ENCODE measurements around the gene SRP54. TPM values are rescaled to one million over a fixed set of nuclear protein-coding genes. Genes with fewer than 3 reads are reported as not detected.
"Not testable (repeated sequence)": the region's sequence is repeated elsewhere in the genome, so short reads cannot be mapped to it uniquely, and the experiment has no call there.

Gene SRP54
- total RNA-seq, 2 experiments from 2014 or later = 56.3 to 63.5 TPM

DNA sequence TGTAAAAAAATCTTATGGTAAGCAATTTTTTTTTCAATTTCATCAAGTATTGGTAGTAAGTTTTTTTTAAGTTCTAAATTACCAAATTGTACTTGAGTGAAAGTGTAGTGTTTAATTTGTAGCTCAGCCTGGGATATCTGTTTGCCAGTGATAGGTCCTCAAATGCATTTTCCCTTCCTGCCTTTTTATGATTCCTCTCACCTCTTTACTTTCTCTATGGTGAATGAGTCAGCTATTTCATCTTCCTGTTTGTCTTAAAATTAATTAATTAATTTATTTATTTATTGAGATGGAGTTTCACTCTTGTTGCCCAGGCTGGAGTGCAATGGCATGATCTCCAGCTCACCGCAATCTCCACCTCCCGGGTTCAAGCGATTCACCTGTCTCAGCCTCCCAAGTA is 10.6 kb downstream of the SRP54 start:
- CTCF ChIA-PET = interaction anchor here (1.0 kb wide), 1 partner anchor 12 kb away, joined by 3 read pairs; no protein-coding TSS in a partner anchor
- no peaks in the 10 kb centered on the region for H3K27me3 Mint-ChIP-seq
- DNase-seq = no peak
- no peak overlapping the region for H3K4me3 Mint-ChIP-seq
- no peak overlapping the region for H3K27ac Mint-ChIP-seq
- H3K36me3 Mint-ChIP-seq = peaks cover 13% of the 10 kb centered on the region
- H3K9me3 Mint-ChIP-seq (ENCODE audit: low read depth) = no peaks in the 10 kb centered on the region
- H3K4me1 Mint-ChIP-seq = peaks cover 11% of the 10 kb centered on the region
- no peak for ATAC-seq

GRCh38 chr14:34994668-34995067 is 11.9 kb downstream of the SRP54 start:
- CTCF ChIA-PET = no interaction called here
- Mint-ChIP-seq H3K27ac (no peak overlapping the region), H3K4me3 (no peak overlapping the region), H3K9me3 (ENCODE audit: low read depth) (no peaks in the 10 kb centered on the region), H3K27me3 (no peaks in the 10 kb centered on the region), H3K36me3 (peaks cover 18% of the 10 kb centered on the region), H3K4me1 (peaks cover 9% of the 10 kb centered on the region)
- DNase-seq (no peak), ATAC-seq (no peak)

GRCh38 chr14:34997762-34998161 is 15.0 kb downstream of the SRP54 start:
- DNase-seq = no peak
- H3K4me3 Mint-ChIP-seq = no peak overlapping the region
- CTCF ChIA-PET = no interaction called here
- H3K4me1 Mint-ChIP-seq = peaks cover 11% of the 10 kb centered on the region
- no peak overlapping the region for H3K27ac Mint-ChIP-seq
- no peaks in the 10 kb centered on the region for H3K9me3 Mint-ChIP-seq (ENCODE audit: low read depth)
- H3K27me3 Mint-ChIP-seq = no peaks in the 10 kb centered on the region
- ATAC-seq = no peak
- H3K36me3 Mint-ChIP-seq = peaks cover 25% of the 10 kb centered on the region

DNA sequence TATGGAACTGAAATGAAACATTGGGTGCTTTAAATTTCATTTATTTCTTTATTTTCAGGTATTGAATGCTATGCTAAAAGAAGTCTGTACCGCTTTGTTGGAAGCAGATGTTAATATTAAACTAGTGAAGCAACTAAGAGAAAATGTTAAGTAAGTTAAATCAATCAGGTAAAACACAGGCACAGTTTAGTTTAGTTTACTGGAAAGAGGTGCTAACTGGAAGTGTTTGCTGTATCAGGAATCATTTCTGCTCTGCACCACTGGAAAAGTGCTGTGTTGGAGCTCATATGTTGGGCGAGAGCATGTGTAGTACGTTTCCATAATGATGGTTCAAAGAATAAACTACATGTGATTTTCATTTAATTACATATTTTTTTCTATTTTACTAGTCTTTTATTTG is 16.7 kb downstream of the SRP54 start:
- no peaks in the 10 kb centered on the region for H3K9me3 Mint-ChIP-seq (ENCODE audit: low read depth)
- H3K36me3 Mint-ChIP-seq = peaks cover 27% of the 10 kb centered on the region
- H3K27ac Mint-ChIP-seq = no peak overlapping the region
- peaks cover 8% of the 10 kb centered on the region for H3K4me1 Mint-ChIP-seq
- DNase-seq (no peak), ATAC-seq (no peak)
- H3K27me3 Mint-ChIP-seq = no peaks in the 10 kb centered on the region
- CTCF ChIA-PET = no interaction called here
- no peak overlapping the region for H3K4me3 Mint-ChIP-seq

DNA sequence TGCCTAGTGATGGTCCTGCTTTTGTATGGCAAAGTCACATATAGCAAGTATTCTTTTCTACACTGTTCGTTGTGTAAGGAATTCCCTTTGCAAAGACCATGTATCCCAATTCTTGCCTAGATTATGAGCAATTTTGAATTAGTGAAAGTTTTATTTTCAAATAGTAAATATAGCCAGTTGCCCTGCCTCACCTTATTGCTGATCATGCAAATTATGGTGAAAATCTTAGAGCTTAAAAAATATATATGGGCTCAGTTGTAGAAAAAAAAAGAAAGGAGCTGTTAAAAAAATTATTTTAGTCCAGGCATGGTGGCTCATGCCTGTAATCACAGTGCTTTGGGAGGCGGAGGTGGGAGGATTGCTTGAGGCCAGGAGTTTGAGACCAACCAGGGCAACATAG is 18.8 kb downstream of the SRP54 start:
- CTCF ChIA-PET = no interaction called here
- Mint-ChIP-seq H3K27me3 (no peaks in the 10 kb centered on the region), H3K4me3 (no peak overlapping the region), H3K27ac (no peak overlapping the region), H3K4me1 (peaks cover 4% of the 10 kb centered on the region), H3K36me3 (peaks cover 24% of the 10 kb centered on the region), H3K9me3 (ENCODE audit: low read depth) (no peaks in the 10 kb centered on the region)
- DNase-seq = no peak
- no peak for ATAC-seq

DNA sequence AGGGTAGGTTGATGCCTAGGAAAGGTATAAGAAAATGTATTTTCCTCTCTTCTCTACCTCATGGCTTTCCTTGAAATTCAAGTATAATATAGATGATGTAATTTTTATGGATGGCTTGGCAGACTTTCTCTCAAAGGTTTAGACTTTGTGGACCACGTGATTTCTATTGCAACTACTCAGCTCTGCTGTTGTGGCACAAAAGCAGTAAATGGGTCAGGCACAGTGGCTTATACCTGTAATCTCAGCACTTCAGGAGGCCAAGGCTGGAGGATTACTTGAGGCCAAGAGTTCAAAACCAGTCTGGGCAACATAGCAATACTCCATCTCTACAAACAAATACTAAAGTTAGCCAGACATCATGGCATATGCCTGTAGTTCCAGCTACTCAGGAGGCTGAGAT is 22.0 kb downstream of the SRP54 start:
- Mint-ChIP-seq H3K9me3 (ENCODE audit: low read depth) (no peaks in the 10 kb centered on the region), H3K27ac (no peak overlapping the region), H3K36me3 (peaks cover 22% of the 10 kb centered on the region), H3K27me3 (no peaks in the 10 kb centered on the region), H3K4me3 (no peak overlapping the region), H3K4me1 (peaks cover 2% of the 10 kb centered on the region)
- no peak for DNase-seq
- CTCF ChIA-PET = interaction anchor here (1.2 kb wide), 1 partner anchor 11 kb away, joined by 3 read pairs; no protein-coding TSS in a partner anchor
- no peak for ATAC-seq

GRCh38 chr14:35016568-35016967 is 33.8 kb downstream of the SRP54 start:
- H3K36me3 Mint-ChIP-seq = peaks cover 42% of the 10 kb centered on the region
- no peaks in the 10 kb centered on the region for H3K4me1 Mint-ChIP-seq
- H3K27me3 Mint-ChIP-seq = no peaks in the 10 kb centered on the region
- no peak overlapping the region for H3K4me3 Mint-ChIP-seq
- ATAC-seq (no peak), DNase-seq (no peak)
- no peaks in the 10 kb centered on the region for H3K9me3 Mint-ChIP-seq (ENCODE audit: low read depth)
- no peak overlapping the region for H3K27ac Mint-ChIP-seq
- CTCF ChIA-PET = no interaction called here

- CTCF ChIA-PET = no interaction called here
- no peaks in the 10 kb centered on the region for H3K4me1 Mint-ChIP-seq
- H3K27me3 Mint-ChIP-seq = no peaks in the 10 kb centered on the region
- ATAC-seq = no peak
- H3K9me3 Mint-ChIP-seq (ENCODE audit: low read depth) = no peaks in the 10 kb centered on the region
- H3K4me3 Mint-ChIP-seq = no peak overlapping the region
- peaks cover 40% of the 10 kb centered on the region for H3K36me3 Mint-ChIP-seq
- no peak overlapping the region for H3K27ac Mint-ChIP-seq
- no peak for DNase-seq
Observed at GRCh38 chr14:35020713-35021112, 37.9 kb downstream of the SRP54 start.

DNA sequence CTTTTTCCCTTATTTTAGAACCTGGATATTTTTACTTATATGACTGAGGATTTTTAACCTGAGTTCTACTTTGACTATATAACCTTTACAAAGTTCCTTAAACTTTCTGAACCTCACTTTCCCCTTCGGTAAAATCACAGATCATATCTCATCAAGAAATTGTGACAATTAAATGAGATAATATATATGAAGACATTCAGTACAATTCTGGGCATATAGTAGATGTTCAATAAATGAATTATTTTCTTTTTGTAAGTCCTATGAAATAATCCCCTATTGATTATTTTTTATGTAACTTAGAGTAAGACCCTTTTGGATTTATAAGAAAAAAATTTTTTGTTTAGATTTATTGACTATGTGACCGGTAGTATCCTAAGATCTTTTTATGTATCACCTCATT is 45.6 kb downstream of the SRP54 start:
- Mint-ChIP-seq H3K27ac (no peak overlapping the region), H3K9me3 (ENCODE audit: low read depth) (peaks cover 2% of the 10 kb centered on the region), H3K27me3 (no peaks in the 10 kb centered on the region), H3K4me3 (no peak overlapping the region), H3K36me3 (peaks cover 48% of the 10 kb centered on the region), H3K4me1 (no peaks in the 10 kb centered on the region)
- CTCF ChIA-PET = no interaction called here
- DNase-seq (no peak), ATAC-seq (no peak)

GRCh38 chr14:35032562-35032961 is 49.8 kb downstream of the SRP54 start:
- no peaks in the 10 kb centered on the region for H3K4me1 Mint-ChIP-seq
- no peak overlapping the region for H3K4me3 Mint-ChIP-seq
- ATAC-seq (no peak), DNase-seq (no peak)
- peaks cover 55% of the 10 kb centered on the region for H3K36me3 Mint-ChIP-seq
- H3K27ac Mint-ChIP-seq = no peak overlapping the region
- H3K27me3 Mint-ChIP-seq = no peaks in the 10 kb centered on the region
- CTCF ChIA-PET = no interaction called here
- peaks cover 13% of the 10 kb centered on the region for H3K9me3 Mint-ChIP-seq (ENCODE audit: low read depth)

GRCh38 chr14:35034440-35034833 is 51.6 kb downstream of the SRP54 start:
- CTCF ChIA-PET = no interaction called here
- Mint-ChIP-seq H3K36me3 (peaks cover 44% of the 10 kb centered on the region), H3K9me3 (ENCODE audit: low read depth) (peaks cover 13% of the 10 kb centered on the region), H3K27ac (no peak overlapping the region), H3K27me3 (no peaks in the 10 kb centered on the region), H3K4me1 (no peaks in the 10 kb centered on the region), H3K4me3 (no peak overlapping the region)
- ATAC-seq (no peak), DNase-seq (no peak)

- peaks cover 13% of the 10 kb centered on the region for H3K9me3 Mint-ChIP-seq (ENCODE audit: low read depth)
- CTCF ChIA-PET, H3K27ac Mint-ChIP-seq, H3K4me3 Mint-ChIP-seq, H3K27me3 Mint-ChIP-seq, H3K4me1 Mint-ChIP-seq, DNase-seq, ATAC-seq: not testable (repeated sequence)
- peaks cover 41% of the 10 kb centered on the region for H3K36me3 Mint-ChIP-seq
Observed at GRCh38 chr14:35034944-35035554, 52.3 kb downstream of the SRP54 start.

DNA sequence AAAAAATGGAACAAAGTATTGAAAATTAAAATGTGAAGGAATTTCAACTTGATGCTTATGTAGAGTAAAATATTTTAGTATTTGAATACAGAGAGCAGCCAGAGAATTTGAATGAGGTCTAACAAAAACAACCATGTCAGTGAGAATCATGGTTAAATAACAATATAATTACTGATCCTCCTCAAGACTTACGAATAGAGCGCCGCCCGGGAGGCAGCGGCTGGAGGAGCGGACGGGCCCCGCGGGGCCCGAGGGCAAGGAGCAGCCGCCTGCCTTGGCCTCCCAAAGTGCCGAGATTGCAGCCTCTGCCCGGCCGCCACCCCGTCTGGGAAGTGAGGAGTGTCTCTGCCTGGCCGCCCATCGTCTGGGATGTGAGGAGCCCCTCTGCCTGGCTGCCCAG is 55.5 kb downstream of the SRP54 start:
- H3K27me3 Mint-ChIP-seq, DNase-seq, CTCF ChIA-PET, H3K4me1 Mint-ChIP-seq, H3K4me3 Mint-ChIP-seq, H3K27ac Mint-ChIP-seq, ATAC-seq: not testable (repeated sequence)
- H3K36me3 Mint-ChIP-seq = peaks cover 24% of the 10 kb centered on the region
- peaks cover 12% of the 10 kb centered on the region for H3K9me3 Mint-ChIP-seq (ENCODE audit: low read depth)

DNA sequence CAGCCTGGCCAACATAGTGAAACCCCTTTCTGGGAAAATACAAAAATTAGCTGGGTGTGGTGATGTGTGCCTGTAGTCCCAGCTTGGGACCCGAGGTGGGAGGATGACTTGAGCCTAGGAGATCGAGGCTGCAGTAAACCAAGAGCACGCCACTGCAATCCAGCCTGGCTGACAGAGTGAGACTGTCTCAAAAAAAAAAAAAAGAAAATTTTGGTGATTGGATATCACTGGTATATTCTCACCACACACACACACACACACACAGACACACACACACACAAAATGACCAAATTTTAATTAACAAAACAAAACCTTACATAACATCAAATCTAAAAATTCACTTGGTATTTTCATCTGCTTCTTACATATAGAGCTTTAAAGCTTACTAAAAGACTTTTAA is 59.8 kb downstream of the SRP54 start:
- ATAC-seq (no peak), DNase-seq (no peak)
- Mint-ChIP-seq H3K4me3 (no peak overlapping the region), H3K9me3 (ENCODE audit: low read depth) (no peaks in the 10 kb centered on the region), H3K4me1 (peaks cover 17% of the 10 kb centered on the region), H3K27ac (no peak overlapping the region), H3K36me3 (peaks cover under 1% of the 10 kb centered on the region), H3K27me3 (no peaks in the 10 kb centered on the region)
- CTCF ChIA-PET = interaction anchor here (0.6 kb wide), 1 partner anchor 557 kb away, joined by 3 read pairs; no protein-coding TSS in a partner anchor

GRCh38 chr14:35043046-35043445 is 60.3 kb downstream of the SRP54 start:
- peaks cover 2% of the 10 kb centered on the region for H3K36me3 Mint-ChIP-seq
- H3K27me3 Mint-ChIP-seq = no peaks in the 10 kb centered on the region
- CTCF ChIA-PET = no interaction called here
- H3K9me3 Mint-ChIP-seq (ENCODE audit: low read depth) = no peaks in the 10 kb centered on the region
- H3K4me3 Mint-ChIP-seq = no peak overlapping the region
- peaks cover 21% of the 10 kb centered on the region for H3K4me1 Mint-ChIP-seq
- no peak overlapping the region for H3K27ac Mint-ChIP-seq
- ATAC-seq = no peak
- no peak for DNase-seq

Measured in activated CD8-positive, alpha-beta memory T cell treated with anti-CD3 and anti-CD28 coated beads, Interleukin-2, amount 10 ng/mL, durations not matched to agents 7 days and 5 days (primary cell).